Tibial artery (tissue), 4 donors: ENCODE measurements around the gene RNF166.

Source experiments
- DNase-seq, 2 donors: peaks; one replicate each; pipeline ENCODE4 v3.0.0-alpha.2; 2019
- H3K27ac ChIP-seq, 2 donors: fragments of 200-600 bp; sonication (generic) in 1 of 2; 1 replicate in 1 of 2; 2 replicates in 1 of 2; pipeline ENCODE4 v1.5.1; 2018 to 2019; ENCODE audit warnings: mild to moderate bottlenecking in 1 of 2
- H3K27me3 ChIP-seq, 2 donors: fragments of 200-600 bp; sonication (generic) in 1 of 2; one replicate each; pipeline versions ENCODE4 v1.5.1 to v1.6.0; 2016 to 2019
- H3K36me3 ChIP-seq, 3 donors: fragments of 200-600 bp; sonication (generic) in 2 of 3; one replicate each; pipeline ENCODE4 v1.5.1; 2016 to 2019; ENCODE audit warnings: mild to moderate bottlenecking in 2 of 3
- H3K4me1 ChIP-seq, 4 donors: fragments of 200-600 bp; sonication (generic) in 2 of 4; 1 replicate in 3 of 4; 2 replicates in 1 of 4; pipeline ENCODE4 v1.5.1; 2016 to 2019
- H3K4me3 ChIP-seq, 2 donors: fragments of 200-600 bp; sonication (generic) in 1 of 2; 1 replicate in 1 of 2; 2 replicates in 1 of 2; pipeline ENCODE4 v1.5.1; 2018 to 2019; ENCODE audit warnings: mild to moderate bottlenecking in 2 of 2
- H3K9me3 ChIP-seq, 3 donors: fragments of 200-600 bp; sonication (generic) in 1 of 3; one replicate each; pipeline ENCODE4 v1.5.1; 2016 to 2019
- intact Hi-C: fragments of 100-400 bp; cut with DNase I; formaldehyde crosslinking; loops from one replicate; pipeline ENCODE4 v1.15.0; 2023; ENCODE audit warnings: low total_unique reads
- TF ChIP-seq, protein P1 (sequence below), 2 experiments: fragments of 200-600 bp in 1 of 2; fragments of 450-650 bp in 1 of 2; IDR thresholded peaks; one replicate each; pipeline ENCODE4 v1.5.1; 2017 to 2019; ENCODE audit warnings: antibody characterized with exemption in 2 of 2, mild to moderate bottlenecking in 1 of 2, moderate library complexity in 1 of 2

RNF166 gene

DNA sequence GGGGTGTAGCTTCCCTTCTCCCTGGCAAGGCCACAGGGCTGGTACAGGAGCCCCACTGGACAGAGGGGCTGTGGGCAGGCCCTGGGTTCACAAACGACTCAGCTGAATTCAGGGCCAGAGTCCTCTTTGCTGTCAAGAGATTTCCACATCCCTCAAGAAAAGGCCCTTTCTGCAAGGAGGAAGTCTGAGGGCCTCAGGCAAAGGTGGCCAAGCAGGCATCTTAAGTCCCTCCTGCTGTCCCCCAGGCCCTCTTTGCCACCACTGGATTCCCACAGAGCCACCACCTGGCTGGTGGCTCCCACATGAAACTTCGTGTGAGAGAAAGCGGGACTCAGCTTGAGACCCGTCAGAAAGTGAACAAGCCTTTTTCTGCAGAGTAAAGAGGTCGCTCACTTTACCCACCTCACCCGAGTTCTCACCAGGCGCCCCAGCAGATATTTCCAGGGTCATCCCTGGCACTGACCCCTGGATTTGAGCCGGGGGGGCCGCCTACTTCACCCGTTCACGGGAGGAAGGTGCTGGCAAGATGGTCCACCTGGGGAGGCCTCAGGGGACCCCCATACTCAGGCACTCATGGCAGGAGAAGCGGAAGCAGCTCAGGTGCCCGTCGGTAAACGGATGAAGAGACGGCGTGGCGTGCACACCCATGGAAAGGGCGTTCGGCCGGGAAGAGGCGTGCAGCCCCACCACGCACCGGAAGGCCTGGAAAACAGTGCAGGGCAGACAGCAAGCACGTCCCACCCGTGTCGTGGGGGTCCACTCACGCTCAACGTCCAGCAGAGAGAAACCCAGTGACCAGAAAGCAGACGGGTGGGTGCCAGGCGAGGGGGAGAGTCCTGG lies 3.6 kb downstream of the RNF166 start:
- H3K36me3 ChIP-seq: peaks cover 13 to 56% (median 20%) of the 10 kb centered on the region in 3 donors
- no peaks in the 10 kb centered on the region for H3K27me3 ChIP-seq
- H3K4me1 ChIP-seq: peaks cover 0 to 43% (median 31%) of the 10 kb centered on the region in 4 donors
- no peak for DNase-seq
- TF ChIP-seq, protein P1, sequence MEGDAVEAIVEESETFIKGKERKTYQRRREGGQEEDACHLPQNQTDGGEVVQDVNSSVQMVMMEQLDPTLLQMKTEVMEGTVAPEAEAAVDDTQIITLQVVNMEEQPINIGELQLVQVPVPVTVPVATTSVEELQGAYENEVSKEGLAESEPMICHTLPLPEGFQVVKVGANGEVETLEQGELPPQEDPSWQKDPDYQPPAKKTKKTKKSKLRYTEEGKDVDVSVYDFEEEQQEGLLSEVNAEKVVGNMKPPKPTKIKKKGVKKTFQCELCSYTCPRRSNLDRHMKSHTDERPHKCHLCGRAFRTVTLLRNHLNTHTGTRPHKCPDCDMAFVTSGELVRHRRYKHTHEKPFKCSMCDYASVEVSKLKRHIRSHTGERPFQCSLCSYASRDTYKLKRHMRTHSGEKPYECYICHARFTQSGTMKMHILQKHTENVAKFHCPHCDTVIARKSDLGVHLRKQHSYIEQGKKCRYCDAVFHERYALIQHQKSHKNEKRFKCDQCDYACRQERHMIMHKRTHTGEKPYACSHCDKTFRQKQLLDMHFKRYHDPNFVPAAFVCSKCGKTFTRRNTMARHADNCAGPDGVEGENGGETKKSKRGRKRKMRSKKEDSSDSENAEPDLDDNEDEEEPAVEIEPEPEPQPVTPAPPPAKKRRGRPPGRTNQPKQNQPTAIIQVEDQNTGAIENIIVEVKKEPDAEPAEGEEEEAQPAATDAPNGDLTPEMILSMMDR (IDR thresholded peaks at IDR 0.05): no peak
- H3K9me3 ChIP-seq: no peaks in the 10 kb centered on the region
- peak overlapping the region in 1 of 2 donors; percentile 8 for H3K4me3 ChIP-seq
- H3K27ac ChIP-seq: no peak overlapping the region
- intact Hi-C loops: no loop called here

DNA sequence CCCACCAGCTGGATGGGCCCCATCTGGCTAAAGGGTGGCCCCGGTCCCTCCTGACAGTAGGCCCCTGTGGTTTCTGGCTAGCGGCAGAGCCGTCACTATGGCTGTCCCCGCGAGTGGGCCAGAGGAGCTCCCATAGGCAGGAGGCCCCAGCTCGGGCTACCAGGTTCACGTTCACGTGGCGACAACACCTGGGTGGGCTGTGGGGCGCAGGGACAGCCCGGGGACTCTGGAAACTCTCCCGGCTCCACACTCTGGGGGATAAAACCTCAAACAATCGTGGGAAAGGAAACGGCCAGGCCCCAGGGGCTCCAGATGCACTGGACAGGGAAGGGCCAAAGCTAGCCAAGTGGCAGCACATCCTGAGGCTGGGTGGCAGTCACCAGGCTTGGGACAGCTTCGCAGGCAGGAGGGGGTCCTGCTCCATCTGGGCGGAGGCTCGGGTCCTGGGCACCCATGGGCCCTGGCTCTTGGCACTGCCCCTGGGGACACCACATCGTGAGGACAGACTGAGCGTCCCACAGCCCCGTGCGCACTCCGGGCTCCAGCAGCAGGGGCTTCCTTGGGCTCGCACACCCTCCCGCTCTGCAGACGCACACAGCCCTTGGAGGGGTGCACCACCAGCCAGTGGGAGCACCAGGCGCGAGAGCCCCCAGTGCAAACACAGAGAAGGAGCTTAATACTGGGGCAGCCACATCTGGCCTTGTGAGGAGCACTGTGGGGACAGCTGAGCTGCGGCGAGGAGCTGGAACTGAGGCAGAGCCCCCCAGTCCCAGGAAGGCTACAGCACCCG lies 4.4 kb downstream of the RNF166 start:
- H3K4me1 ChIP-seq: peaks cover 0 to 35% (median 22%) of the 10 kb centered on the region in 4 donors
- H3K36me3 ChIP-seq: peaks cover 20 to 64% (median 28%) of the 10 kb centered on the region in 3 donors
- H3K27ac ChIP-seq: no peak overlapping the region
- H3K27me3 ChIP-seq: no peaks in the 10 kb centered on the region
- no peak for DNase-seq
- H3K4me3 ChIP-seq: no peak overlapping the region
- TF ChIP-seq, protein P1 (IDR thresholded peaks at IDR 0.05): no peak
- H3K9me3 ChIP-seq: no peaks in the 10 kb centered on the region
- intact Hi-C loops: no loop called here

DNA sequence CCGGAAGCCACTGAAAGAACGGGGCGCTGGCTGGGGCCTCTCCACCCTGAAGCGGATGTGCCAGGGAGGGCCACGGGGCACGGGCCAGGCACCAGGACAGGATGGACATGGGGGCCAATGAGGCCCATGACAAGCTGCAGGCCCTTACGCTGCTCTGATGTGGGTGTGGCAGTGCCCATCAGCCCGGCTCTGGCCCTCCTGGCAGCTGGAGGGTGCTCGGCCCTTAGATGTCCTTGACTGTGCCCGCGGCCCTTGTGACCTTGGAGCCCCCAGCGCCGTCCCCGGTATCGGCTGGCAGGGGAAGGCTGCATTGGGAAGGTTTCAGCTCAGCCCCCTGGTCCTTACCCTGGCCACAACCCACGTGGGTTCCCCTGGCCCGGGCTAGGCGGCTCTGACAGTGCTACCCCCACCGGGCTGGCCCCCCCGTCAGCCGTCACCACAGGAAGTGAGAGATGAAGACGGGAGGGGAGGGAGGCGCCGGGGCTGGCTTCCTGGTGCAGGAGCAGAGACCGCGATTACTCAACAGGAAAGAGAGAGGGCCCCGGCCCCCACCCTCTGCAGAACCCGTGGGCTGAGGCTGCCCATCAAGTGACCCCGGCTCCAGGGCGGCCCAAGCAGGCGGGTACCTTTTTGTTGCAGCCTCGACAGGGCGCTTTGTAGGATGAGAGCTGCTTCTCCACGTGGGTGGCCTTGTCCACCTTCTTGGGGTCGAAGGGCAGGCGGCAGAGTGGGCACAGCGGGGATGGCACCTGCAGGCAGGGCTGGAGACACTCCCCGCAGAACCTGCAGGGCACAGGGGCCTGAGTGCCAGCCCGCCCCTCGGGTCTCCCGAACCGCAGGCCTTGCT lies 5.3 kb downstream of the RNF166 start:
- DNase-seq: peak; percentile 92
- no peaks in the 10 kb centered on the region for H3K27me3 ChIP-seq
- no peak overlapping the region for H3K27ac ChIP-seq
- peaks cover 0 to 33% (median 20%) of the 10 kb centered on the region in 4 donors for H3K4me1 ChIP-seq
- intact Hi-C loops: no loop called here
- peaks cover 20 to 73% (median 32%) of the 10 kb centered on the region in 3 donors for H3K36me3 ChIP-seq
- no peaks in the 10 kb centered on the region for H3K9me3 ChIP-seq
- TF ChIP-seq, protein P1 (IDR thresholded peaks at IDR 0.05): no peak
- no peak overlapping the region for H3K4me3 ChIP-seq

DNA sequence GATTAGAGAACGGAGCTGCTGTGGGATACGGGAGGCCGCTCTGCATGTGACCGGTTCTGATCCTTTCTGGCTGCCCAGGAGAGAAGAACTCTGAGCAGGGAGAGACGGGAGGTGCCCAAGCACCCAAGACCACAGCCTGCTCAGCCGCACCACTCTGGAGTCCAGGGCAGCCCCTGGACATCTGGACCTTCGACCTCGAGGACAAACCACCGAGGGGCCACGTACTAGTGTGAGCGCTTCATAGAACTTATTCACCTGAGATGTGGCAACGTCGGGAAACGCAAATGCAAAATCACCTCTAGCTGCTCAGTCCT lies 5.9 kb downstream of the RNF166 start:
- intact Hi-C loops: no loop called here
- Histone ChIP-seq H3K9me3 (no peaks in the 10 kb centered on the region), H3K4me1 (peaks cover 0 to 28% (median 16%) of the 10 kb centered on the region in 4 donors), H3K27ac (no peak overlapping the region), H3K27me3 (no peaks in the 10 kb centered on the region), H3K36me3 (peaks cover 20 to 77% (median 32%) of the 10 kb centered on the region in 3 donors), H3K4me3 (no peak overlapping the region)
- DNase-seq: no peak
- TF ChIP-seq, protein P1 (IDR thresholded peaks at IDR 0.05): no peak

DNA sequence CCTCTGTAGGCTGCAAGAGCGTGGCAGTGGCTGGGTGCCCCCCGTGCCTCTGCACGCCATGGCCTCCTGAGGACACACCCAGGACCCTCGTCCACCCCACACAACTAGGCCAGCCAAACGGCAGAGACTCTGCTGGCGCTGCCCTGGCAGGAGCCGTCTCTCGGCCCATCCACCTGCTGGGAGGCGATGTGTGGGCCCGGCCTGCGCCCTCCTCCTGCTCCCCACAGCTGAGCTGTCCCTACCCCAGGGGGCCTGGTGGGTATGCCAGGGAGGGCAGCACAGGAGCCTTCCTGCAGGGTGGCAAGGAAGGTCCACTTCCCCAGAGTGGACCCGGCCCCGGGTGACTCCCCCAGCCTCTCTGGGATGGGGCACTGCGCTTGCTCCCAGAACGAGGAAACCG lies 7.0 kb downstream of the RNF166 start:
- H3K27ac ChIP-seq: no peak overlapping the region
- intact Hi-C loops: no loop called here
- TF ChIP-seq, protein P1 (IDR thresholded peaks at IDR 0.05): no peak
- H3K9me3 ChIP-seq: no peaks in the 10 kb centered on the region
- H3K36me3 ChIP-seq: peaks cover 20 to 77% (median 32%) of the 10 kb centered on the region in 3 donors
- H3K4me1 ChIP-seq: peaks cover 0 to 17% (median 6%) of the 10 kb centered on the region in 4 donors
- no peak overlapping the region for H3K4me3 ChIP-seq
- no peaks in the 10 kb centered on the region for H3K27me3 ChIP-seq
- no peak for DNase-seq
